Smooth muscle cell (in vitro differentiated cells): ENCODE measurements around the gene ERP44. TPM values are rescaled to one million over a fixed set of nuclear protein-coding genes. Genes with fewer than 3 reads are reported as not detected.
"Not testable (repeated sequence)": the region's sequence is repeated elsewhere in the genome, so short reads cannot be mapped to it uniquely, and the experiment has no call there.

Source experiments
- DNase-seq: peaks from one replicate; lab custom pipeline; 2025; ENCODE audit not compliant: unreplicated experiment; lab: John Stamatoyannopoulos, UW
- H2AFZ ChIP-seq: fragments of 200-600 bp; sonication (generic); 2 replicates; pipeline ENCODE4 v1.6.0; 2016; ENCODE audit warnings: antibody characterized with exemption, low read depth, mild to moderate bottlenecking
- H3F3A ChIP-seq: fragments of 200-600 bp; sonication (generic); 2 replicates; pipeline ENCODE4 v1.6.0; 2017; ENCODE audit warnings: antibody characterized with exemption, low read depth
- H3K27ac ChIP-seq: fragments of 200-600 bp; sonication (generic); 2 replicates; pipeline ENCODE4 v1.5.1; 2016; ENCODE audit warnings: low read depth, mild to moderate bottlenecking
- H3K27me3 ChIP-seq: fragments of 200-600 bp; sonication (generic); 2 replicates; pipeline ENCODE4 v1.6.1; 2016; ENCODE audit warnings: low read depth, mild to moderate bottlenecking
- H3K36me3 ChIP-seq: fragments of 200-600 bp; sonication (generic); 2 replicates; pipeline ENCODE4 v1.5.1; 2016; ENCODE audit warnings: low read depth
- H3K4me1 ChIP-seq: fragments of 200-600 bp; sonication (generic); 2 replicates; pipeline ENCODE4 v1.5.1; 2016; ENCODE audit warnings: low read depth
- H3K4me2 ChIP-seq: fragments of 200-600 bp; sonication (generic); 2 replicates; pipeline ENCODE4 v1.6.0; 2016; ENCODE audit warnings: mild to moderate bottlenecking
- H3K4me3 ChIP-seq: fragments of 200-600 bp; sonication (generic); 2 replicates; pipeline ENCODE4 v1.5.1; 2016; ENCODE audit warnings: mild to moderate bottlenecking
- H3K79me2 ChIP-seq: fragments of 200-600 bp; sonication (generic); 2 replicates; pipeline ENCODE4 v1.6.0; 2016; ENCODE audit warnings: low read depth, mild to moderate bottlenecking
- H3K9ac ChIP-seq: fragments of 200-600 bp; sonication (generic); 2 replicates; pipeline ENCODE4 v1.6.0; 2016; ENCODE audit warnings: low read depth
- H3K9me3 ChIP-seq: fragments of 200-600 bp; sonication (generic); replicated peaks from 2 replicates; pipeline ENCODE4 v1.5.1; 2016; ENCODE audit warnings: low read depth
- H4K20me1 ChIP-seq: fragments of 200-600 bp; sonication (generic); 2 replicates; pipeline ENCODE4 v1.6.0; 2016; ENCODE audit warnings: low read depth
- WGBS: methylation state at CpG from one replicate; pipeline ENCODE4 v1.1.7; 2016; ENCODE audit warnings: low lambda C conversion rate; 5-methylcytosine and 5-hydroxymethylcytosine counted together
- polyA plus RNA-seq: library from polyadenylated mRNA; unstranded; fragments of >200 nt; fragmentation: Nextera tagmentation; extraction: Ambion mirVana; gene quantifications from 2 replicates; pipeline ENCODE4 v1.2.1, GENCODE V29; 2016
- total RNA-seq: library from RNA; depleted of rRNA; stranded (reverse); fragments of >200 nt; gene quantifications from 2 replicates; pipeline ENCODE4 v1.2.3, GENCODE V29; 2014
- TF ChIP-seq, protein P1 (sequence below): fragments of 200-600 bp; sonication (generic); IDR thresholded peaks from 2 replicates; pipeline ENCODE4 v1.5.1; 2017; ENCODE audit warnings: borderline replicate concordance, mild to moderate bottlenecking, antibody characterized with exemption; ENCODE audit not compliant: insufficient read depth, poor library complexity, severe bottlenecking

ERP44 gene
- total and polyA plus RNA-seq, 2 experiments from 2014 or later, result 32.0 to 38.5 TPM

- Histone ChIP-seq H3K4me3 (no peak overlapping the region), H3K4me2 (no peak overlapping the region), H3K27ac (no peak overlapping the region), H3K27me3 (no peaks in the 10 kb centered on the region), H3K9me3 (no peaks in the 10 kb centered on the region), H3K79me2 (peaks cover 99% of the 10 kb centered on the region), H2AFZ (no peak overlapping the region), H3K9ac (no peak overlapping the region), H4K20me1 (peaks cover 100% of the 10 kb centered on the region), H3K36me3 (no peaks in the 10 kb centered on the region), H3K4me1 (peaks cover 10% of the 10 kb centered on the region), H3F3A (no peaks in the 10 kb centered on the region)
- WGBS, result 81% methylated on average over 5 of the region's 5 CpGs
- TF ChIP-seq, protein P1, sequence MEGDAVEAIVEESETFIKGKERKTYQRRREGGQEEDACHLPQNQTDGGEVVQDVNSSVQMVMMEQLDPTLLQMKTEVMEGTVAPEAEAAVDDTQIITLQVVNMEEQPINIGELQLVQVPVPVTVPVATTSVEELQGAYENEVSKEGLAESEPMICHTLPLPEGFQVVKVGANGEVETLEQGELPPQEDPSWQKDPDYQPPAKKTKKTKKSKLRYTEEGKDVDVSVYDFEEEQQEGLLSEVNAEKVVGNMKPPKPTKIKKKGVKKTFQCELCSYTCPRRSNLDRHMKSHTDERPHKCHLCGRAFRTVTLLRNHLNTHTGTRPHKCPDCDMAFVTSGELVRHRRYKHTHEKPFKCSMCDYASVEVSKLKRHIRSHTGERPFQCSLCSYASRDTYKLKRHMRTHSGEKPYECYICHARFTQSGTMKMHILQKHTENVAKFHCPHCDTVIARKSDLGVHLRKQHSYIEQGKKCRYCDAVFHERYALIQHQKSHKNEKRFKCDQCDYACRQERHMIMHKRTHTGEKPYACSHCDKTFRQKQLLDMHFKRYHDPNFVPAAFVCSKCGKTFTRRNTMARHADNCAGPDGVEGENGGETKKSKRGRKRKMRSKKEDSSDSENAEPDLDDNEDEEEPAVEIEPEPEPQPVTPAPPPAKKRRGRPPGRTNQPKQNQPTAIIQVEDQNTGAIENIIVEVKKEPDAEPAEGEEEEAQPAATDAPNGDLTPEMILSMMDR, result no peak
- no peak for DNase-seq
Observed at GRCh38 chr9:100084734-100085133, 14.1 kb downstream of the ERP44 start.

GRCh38 chr9:100084128-100084453 lies 14.7 kb downstream of the ERP44 start:
- H3F3A ChIP-seq, result no peaks in the 10 kb centered on the region
- H3K9ac ChIP-seq, result no peak overlapping the region
- peak overlapping the region; percentile 13 for H3K4me2 ChIP-seq
- peaks cover 93% of the 10 kb centered on the region for H3K79me2 ChIP-seq
- DNase-seq, result no peak
- no peak overlapping the region for H3K27ac ChIP-seq
- no peaks in the 10 kb centered on the region for H3K27me3 ChIP-seq
- H4K20me1 ChIP-seq, result peaks cover 97% of the 10 kb centered on the region
- 65% methylated on average over 1 of the region's 1 CpG for WGBS
- TF ChIP-seq, protein P1, result no peak
- H3K36me3 ChIP-seq, result no peaks in the 10 kb centered on the region
- H3K9me3 ChIP-seq, result no peaks in the 10 kb centered on the region
- no peak overlapping the region for H2AFZ ChIP-seq
- peaks cover 10% of the 10 kb centered on the region for H3K4me1 ChIP-seq
- H3K4me3 ChIP-seq, result no peak overlapping the region

DNA sequence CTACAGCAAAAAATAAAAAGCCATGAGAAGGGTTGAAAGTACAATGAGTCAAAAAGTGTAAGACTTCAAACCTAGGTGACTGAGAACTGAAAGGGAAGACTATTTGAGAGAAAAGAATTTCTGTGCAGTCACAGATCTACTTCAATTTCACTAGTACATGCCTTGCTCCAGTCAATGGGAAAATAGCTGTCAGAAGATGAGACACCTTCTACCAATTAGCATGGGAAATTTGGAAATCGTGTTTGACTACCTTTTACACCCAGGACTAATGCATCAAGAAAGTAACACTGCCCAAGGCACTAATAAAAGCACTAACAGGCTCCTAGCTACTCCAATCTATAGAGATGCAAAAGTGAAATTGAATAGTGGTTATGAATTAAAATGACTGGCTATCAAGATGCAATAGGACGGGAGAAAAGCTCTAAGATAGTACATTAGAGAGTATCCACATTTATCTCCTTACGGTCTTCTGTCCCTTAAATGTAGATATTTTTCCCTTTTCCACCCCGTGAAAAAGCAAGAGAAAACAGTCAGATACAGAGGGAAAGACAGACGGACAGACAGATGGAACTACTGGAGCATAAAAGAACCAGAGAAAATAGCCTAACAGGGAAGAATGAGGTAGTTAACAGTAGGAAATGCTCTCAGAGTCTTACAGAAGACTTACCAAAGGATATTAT lies 15.2 kb downstream of the ERP44 start:
- peaks cover 96% of the 10 kb centered on the region for H4K20me1 ChIP-seq
- H2AFZ ChIP-seq, result no peak overlapping the region
- TF ChIP-seq, protein P1, result no peak
- H3K27ac ChIP-seq, result no peak overlapping the region
- H3K4me1 ChIP-seq, result peaks cover 10% of the 10 kb centered on the region
- no peak overlapping the region for H3K9ac ChIP-seq
- H3K79me2 ChIP-seq, result peaks cover 91% of the 10 kb centered on the region
- H3F3A ChIP-seq, result no peaks in the 10 kb centered on the region
- WGBS, result 81% methylated on average over 5 of the region's 5 CpGs
- H3K9me3 ChIP-seq, result no peaks in the 10 kb centered on the region
- H3K36me3 ChIP-seq, result no peaks in the 10 kb centered on the region
- peak overlapping the region; percentile 13 for H3K4me2 ChIP-seq
- no peak for DNase-seq
- no peaks in the 10 kb centered on the region for H3K27me3 ChIP-seq
- no peak overlapping the region for H3K4me3 ChIP-seq

DNA sequence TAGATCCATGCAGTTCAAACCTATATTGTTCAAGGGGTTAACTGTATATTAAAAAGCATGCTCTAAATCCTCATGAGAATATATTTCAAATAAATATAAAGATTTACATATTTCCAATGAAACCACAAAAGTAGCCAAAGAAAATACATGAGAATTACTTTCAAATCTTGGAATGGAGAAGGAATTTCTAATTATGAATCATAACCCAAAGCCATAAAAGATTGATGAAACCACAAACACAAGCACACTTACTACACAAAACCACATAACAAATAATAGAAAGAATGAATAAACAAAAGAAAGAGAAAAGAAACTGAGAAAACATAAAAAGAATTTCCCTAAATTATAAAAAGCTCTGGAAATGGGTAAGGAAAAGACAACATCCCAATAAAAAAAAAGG lies 16.0 kb downstream of the ERP44 start:
- Histone ChIP-seq H4K20me1 (peaks cover 96% of the 10 kb centered on the region), H3K9me3 (no peaks in the 10 kb centered on the region), H3K79me2 (peaks cover 91% of the 10 kb centered on the region), H3K27ac (no peak overlapping the region), H3K4me3 (no peak overlapping the region), H3K9ac (no peak overlapping the region), H3K27me3 (no peaks in the 10 kb centered on the region), H2AFZ (no peak overlapping the region), H3K4me1 (peaks cover 10% of the 10 kb centered on the region), H3F3A (no peaks in the 10 kb centered on the region), H3K4me2 (no peak overlapping the region), H3K36me3 (no peaks in the 10 kb centered on the region)
- TF ChIP-seq, protein P1, result no peak
- no peak for DNase-seq

- not testable (repeated sequence) for H3F3A ChIP-seq, H3K4me3 ChIP-seq, H3K9me3 ChIP-seq, H3K4me1 ChIP-seq, H3K36me3 ChIP-seq, DNase-seq, H3K9ac ChIP-seq, H3K4me2 ChIP-seq, H2AFZ ChIP-seq, H3K27ac ChIP-seq, H3K27me3 ChIP-seq
- Histone ChIP-seq H3K79me2 (peaks cover 78% of the 10 kb centered on the region), H4K20me1 (peaks cover 85% of the 10 kb centered on the region)
- 94% methylated on average over 4 of the region's 4 CpGs for WGBS
Observed at GRCh38 chr9:100076256-100076655, 22.5 kb downstream of the ERP44 start.
